Measurements from ENCODE around the gene POU2F1. TPM values are rescaled to one million over a fixed set of nuclear protein-coding genes. Genes with fewer than 3 reads are reported as not detected.

The POU2F1 gene
- total RNA-seq, 3 donors from 2014 or later = 9.0 to 9.9 (median 9.0) TPM

DNA sequence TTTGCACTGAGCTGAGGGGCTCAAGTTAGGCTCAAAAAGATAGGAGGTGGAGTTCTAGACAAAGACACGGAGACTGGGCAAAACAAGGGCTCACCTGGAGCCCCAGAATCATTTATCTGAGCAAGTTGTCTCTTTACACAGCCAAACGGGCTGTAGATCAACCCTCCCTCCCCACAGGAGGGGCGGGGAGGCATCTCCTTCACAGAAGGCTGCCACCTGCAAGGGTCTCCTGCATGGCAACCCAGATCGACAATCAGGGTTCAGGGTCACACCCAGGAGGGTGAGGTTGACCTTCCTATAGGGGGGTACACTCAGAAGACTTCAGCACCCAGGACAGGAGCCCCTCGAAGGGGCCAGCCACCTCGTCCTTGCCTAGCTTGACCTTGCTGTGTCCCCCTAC lies 213.6 kb downstream of the POU2F1 start:
- H3K36me3 Mint-ChIP-seq (ENCODE audit: insufficient read depth) = peaks cover 35% of the 10 kb centered on the region
- ATAC-seq = no peak
- H3K9me3 Mint-ChIP-seq = no peaks in the 10 kb centered on the region
- H3K27me3 Mint-ChIP-seq (ENCODE audit: low read depth) = no peaks in the 10 kb centered on the region
- peaks cover 69% of the 10 kb centered on the region for H3K4me1 Mint-ChIP-seq (ENCODE audit: low read depth)
- H3K4me3 Mint-ChIP-seq = no peak overlapping the region
- no peak for DNase-seq

DNA sequence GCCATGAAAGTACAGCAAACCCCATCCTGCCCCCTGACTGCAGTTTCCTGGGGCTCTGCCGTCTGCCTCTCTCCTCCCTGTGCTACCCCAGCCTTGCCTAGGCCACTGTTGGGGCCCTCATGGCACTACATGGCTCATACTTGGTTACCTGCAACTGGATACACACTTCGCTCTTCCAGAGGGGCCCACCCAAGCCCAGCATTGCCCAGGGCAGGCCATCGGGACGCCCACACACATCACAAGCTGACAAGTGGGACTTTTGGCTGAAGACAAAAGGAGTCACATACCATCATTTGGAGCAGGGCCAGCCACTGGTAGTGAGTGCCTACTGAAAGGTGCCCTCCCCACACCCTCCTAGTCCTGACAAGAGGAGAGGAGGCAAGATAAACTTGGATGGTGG lies 214.8 kb downstream of the POU2F1 start:
- peaks cover 67% of the 10 kb centered on the region for H3K4me1 Mint-ChIP-seq (ENCODE audit: low read depth)
- H3K36me3 Mint-ChIP-seq (ENCODE audit: insufficient read depth) = peaks cover 38% of the 10 kb centered on the region
- DNase-seq = no peak
- no peak for ATAC-seq
- H3K9me3 Mint-ChIP-seq = no peaks in the 10 kb centered on the region
- no peaks in the 10 kb centered on the region for H3K27me3 Mint-ChIP-seq (ENCODE audit: low read depth)
- no peak overlapping the region for H3K4me3 Mint-ChIP-seq

- Mint-ChIP-seq H3K36me3 (ENCODE audit: insufficient read depth) (peaks cover 29% of the 10 kb centered on the region), H3K27me3 (ENCODE audit: low read depth) (no peaks in the 10 kb centered on the region), H3K9me3 (no peaks in the 10 kb centered on the region), H3K4me1 (ENCODE audit: low read depth) (peaks cover 75% of the 10 kb centered on the region), H3K4me3 (peak overlapping the region; percentile 29)
- DNase-seq = no peak
- ATAC-seq = no peak
Measured at GRCh38 chr1:167438171-167439138, 217.8 kb downstream of the POU2F1 start.

DNA sequence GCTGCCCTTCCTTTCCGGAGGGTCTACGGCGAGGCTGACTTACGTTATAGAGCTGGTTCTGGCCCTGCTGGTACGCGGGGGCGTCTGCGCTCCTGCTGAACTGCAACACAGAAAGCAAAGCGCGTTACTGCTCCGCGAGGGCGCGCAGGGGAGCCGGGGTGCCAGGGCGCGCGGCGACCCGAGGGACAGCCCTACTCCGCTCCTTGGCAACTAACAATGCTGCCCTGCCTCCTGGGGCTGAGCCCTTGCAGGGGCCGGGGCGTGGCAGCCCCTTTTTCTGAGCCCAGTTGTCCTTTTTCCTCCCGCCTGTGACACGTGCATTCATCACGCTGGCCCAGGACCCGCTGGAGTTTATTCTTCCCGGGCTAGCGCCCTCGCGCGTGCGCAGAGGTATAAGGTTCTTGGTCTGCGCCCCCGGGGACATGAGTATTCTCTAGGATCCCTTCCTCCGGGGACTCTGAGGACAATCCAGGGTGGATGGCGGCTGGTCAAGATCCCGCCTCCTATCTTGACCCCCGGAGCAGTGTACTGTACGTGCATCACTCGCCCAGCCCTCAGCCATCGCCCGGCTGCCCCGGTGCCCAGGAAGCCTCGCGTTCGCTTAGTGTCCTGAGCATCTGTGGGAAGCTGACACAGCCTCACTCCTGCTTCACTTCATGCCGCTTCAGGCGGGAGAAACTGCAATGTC lies 218.8 kb downstream of the POU2F1 start:
- Mint-ChIP-seq H3K4me1 (ENCODE audit: low read depth) (peaks cover 79% of the 10 kb centered on the region), H3K4me3 (peak overlapping the region; percentile 24), H3K27me3 (ENCODE audit: low read depth) (no peaks in the 10 kb centered on the region), H3K9me3 (no peaks in the 10 kb centered on the region), H3K36me3 (ENCODE audit: insufficient read depth) (peaks cover 29% of the 10 kb centered on the region)
- ATAC-seq = peak; percentile 39 to 55
- DNase-seq = peak; percentile 38

GRCh38 chr1:167440345-167440744 lies 219.7 kb downstream of the POU2F1 start:
- H3K4me1 Mint-ChIP-seq (ENCODE audit: low read depth) = peaks cover 82% of the 10 kb centered on the region
- DNase-seq = no peak
- H3K4me3 Mint-ChIP-seq = no peak overlapping the region
- no peaks in the 10 kb centered on the region for H3K9me3 Mint-ChIP-seq
- H3K27me3 Mint-ChIP-seq (ENCODE audit: low read depth) = no peaks in the 10 kb centered on the region
- H3K36me3 Mint-ChIP-seq (ENCODE audit: insufficient read depth) = peaks cover 29% of the 10 kb centered on the region
- ATAC-seq = no peak

GRCh38 chr1:167440776-167441175 lies 220.1 kb downstream of the POU2F1 start:
- H3K4me3 Mint-ChIP-seq = no peak overlapping the region
- DNase-seq (no peak), ATAC-seq (no peak)
- no peaks in the 10 kb centered on the region for H3K27me3 Mint-ChIP-seq (ENCODE audit: low read depth)
- peaks cover 27% of the 10 kb centered on the region for H3K36me3 Mint-ChIP-seq (ENCODE audit: insufficient read depth)
- no peaks in the 10 kb centered on the region for H3K9me3 Mint-ChIP-seq
- peaks cover 82% of the 10 kb centered on the region for H3K4me1 Mint-ChIP-seq (ENCODE audit: low read depth)

DNA sequence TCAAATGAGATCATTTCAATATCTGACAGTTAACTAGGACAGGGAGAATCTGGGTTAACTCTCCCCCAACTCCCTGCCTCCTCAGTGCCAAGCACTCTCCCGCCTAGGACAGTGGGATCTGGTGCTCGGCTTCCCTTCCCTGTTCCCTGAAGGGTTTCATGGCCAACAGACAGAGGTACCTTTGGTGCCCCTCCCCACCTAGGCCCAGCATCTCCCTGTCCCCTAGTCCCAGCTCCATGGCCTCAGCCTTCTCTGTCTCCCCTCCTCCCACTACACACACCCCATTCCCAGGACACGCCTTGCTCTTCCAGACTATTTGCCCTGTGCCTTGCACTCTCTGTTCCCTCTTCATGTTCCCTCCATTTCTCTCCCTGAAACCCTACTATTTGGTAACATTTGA lies 220.5 kb downstream of the POU2F1 start:
- Mint-ChIP-seq H3K27me3 (ENCODE audit: low read depth) (no peaks in the 10 kb centered on the region), H3K9me3 (no peaks in the 10 kb centered on the region), H3K4me1 (ENCODE audit: low read depth) (peaks cover 82% of the 10 kb centered on the region), H3K36me3 (ENCODE audit: insufficient read depth) (peaks cover 22% of the 10 kb centered on the region), H3K4me3 (no peak overlapping the region)
- DNase-seq (no peak), ATAC-seq (no peak)

- H3K4me1 Mint-ChIP-seq (ENCODE audit: low read depth) = peaks cover 84% of the 10 kb centered on the region
- peaks cover 14% of the 10 kb centered on the region for H3K36me3 Mint-ChIP-seq (ENCODE audit: insufficient read depth)
- DNase-seq (peak; percentile 86), ATAC-seq (peak; percentile 75 to 77)
- H3K9me3 Mint-ChIP-seq = no peaks in the 10 kb centered on the region
- no peaks in the 10 kb centered on the region for H3K27me3 Mint-ChIP-seq (ENCODE audit: low read depth)
- no peak overlapping the region for H3K4me3 Mint-ChIP-seq
Measured at GRCh38 chr1:167442142-167442848, 221.6 kb downstream of the POU2F1 start.

DNA sequence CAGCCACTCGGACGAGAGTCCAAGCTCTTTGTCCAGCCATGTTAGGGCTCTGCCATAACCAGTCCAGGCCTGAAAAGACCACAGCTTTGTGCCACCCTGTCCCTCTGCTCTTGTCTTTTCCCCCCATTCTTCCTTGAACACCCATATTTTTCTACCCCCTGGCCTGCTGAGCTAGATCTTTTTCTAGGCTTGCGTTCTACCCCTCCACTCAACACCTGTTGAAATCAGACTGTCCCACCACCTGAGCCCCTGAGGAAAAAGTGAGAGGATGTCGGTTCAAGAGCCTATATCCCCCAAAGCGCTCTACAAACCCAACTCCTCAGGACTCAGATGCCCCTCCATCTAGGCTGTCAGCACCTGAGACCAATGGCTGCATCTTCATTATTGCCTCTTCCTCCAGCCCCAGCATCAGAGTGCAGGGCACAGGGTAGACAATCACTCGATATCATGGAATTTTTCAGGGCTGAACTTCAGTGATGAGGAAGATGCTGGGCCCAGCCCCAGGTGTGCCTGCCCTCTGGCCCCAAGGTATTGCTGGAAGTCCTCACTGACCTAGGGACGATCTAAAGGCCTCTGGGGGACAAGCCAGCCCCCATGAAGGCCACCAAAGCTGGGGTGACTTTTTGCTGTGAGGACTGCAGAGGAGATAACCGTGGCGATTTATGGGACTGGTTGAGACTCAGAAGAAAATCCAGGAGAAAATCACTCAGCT lies 222.3 kb downstream of the POU2F1 start:
- Mint-ChIP-seq H3K27me3 (ENCODE audit: low read depth) (no peaks in the 10 kb centered on the region), H3K4me1 (ENCODE audit: low read depth) (peaks cover 85% of the 10 kb centered on the region), H3K36me3 (ENCODE audit: insufficient read depth) (peaks cover 12% of the 10 kb centered on the region), H3K4me3 (no peak overlapping the region), H3K9me3 (no peaks in the 10 kb centered on the region)
- ATAC-seq (no peak), DNase-seq (no peak)

DNA sequence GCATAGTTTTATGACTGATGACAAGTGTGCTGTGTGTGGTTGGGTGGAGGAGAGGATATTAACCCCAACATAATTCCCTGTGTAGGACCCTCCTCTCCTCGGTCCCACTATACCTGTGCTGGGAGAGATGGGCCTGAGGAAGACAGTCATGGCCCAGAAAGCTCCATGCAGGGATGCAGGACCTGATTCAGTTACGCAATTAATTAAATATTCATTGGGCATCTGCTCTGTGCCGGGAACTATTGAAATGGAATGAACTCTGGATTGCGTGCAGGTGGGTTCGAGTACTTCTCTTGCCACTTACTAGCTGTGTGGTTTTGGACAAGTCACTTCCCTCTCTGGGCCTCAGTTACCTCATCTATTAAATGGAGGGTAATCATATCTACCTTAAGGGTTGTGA lies 223.1 kb downstream of the POU2F1 start:
- Mint-ChIP-seq H3K27me3 (ENCODE audit: low read depth) (no peaks in the 10 kb centered on the region), H3K9me3 (no peaks in the 10 kb centered on the region), H3K36me3 (ENCODE audit: insufficient read depth) (peaks cover 12% of the 10 kb centered on the region), H3K4me3 (no peak overlapping the region), H3K4me1 (ENCODE audit: low read depth) (peaks cover 85% of the 10 kb centered on the region)
- ATAC-seq = no peak
- DNase-seq = no peak

- ATAC-seq (no peak), DNase-seq (no peak)
- H3K27me3 Mint-ChIP-seq (ENCODE audit: low read depth) = no peaks in the 10 kb centered on the region
- H3K4me1 Mint-ChIP-seq (ENCODE audit: low read depth) = peaks cover 88% of the 10 kb centered on the region
- H3K4me3 Mint-ChIP-seq = peak overlapping the region; percentile 55
- peaks cover 4% of the 10 kb centered on the region for H3K36me3 Mint-ChIP-seq (ENCODE audit: insufficient read depth)
- no peaks in the 10 kb centered on the region for H3K9me3 Mint-ChIP-seq
Measured at GRCh38 chr1:167446966-167447365, 226.3 kb downstream of the POU2F1 start.

- Mint-ChIP-seq H3K4me1 (ENCODE audit: low read depth) (peaks cover 88% of the 10 kb centered on the region), H3K36me3 (ENCODE audit: insufficient read depth) (peaks cover 6% of the 10 kb centered on the region), H3K9me3 (no peaks in the 10 kb centered on the region), H3K4me3 (peak overlapping the region; percentile 55), H3K27me3 (ENCODE audit: low read depth) (no peaks in the 10 kb centered on the region)
- ATAC-seq = peak; percentile 83 to 84
- peak; percentile 57 for DNase-seq
Measured at GRCh38 chr1:167447521-167448136, 226.9 kb downstream of the POU2F1 start.

DNA sequence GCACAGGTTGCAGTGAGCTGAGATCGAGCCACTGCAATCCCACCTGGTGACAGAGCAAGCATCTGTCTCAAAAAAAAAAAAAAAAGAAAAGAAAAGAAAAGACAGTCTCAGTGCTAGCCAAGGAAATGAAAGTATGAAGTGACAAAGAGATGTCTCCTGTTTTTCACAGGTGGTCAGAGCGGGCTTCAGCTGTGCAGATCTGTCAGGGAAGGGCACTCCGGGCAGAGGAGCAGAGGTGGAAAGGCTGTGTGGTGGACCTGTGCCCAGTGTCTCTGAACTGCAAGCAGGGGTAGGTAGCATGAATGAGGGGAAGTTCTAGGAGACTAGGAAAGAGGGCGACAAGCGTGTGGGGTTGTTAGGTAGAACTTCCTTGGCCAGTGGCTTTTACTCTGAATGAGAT lies 230.2 kb downstream of the POU2F1 start:
- Mint-ChIP-seq H3K36me3 (ENCODE audit: insufficient read depth) (peaks cover 3% of the 10 kb centered on the region), H3K9me3 (no peaks in the 10 kb centered on the region), H3K4me3 (peak overlapping the region; percentile 59), H3K4me1 (ENCODE audit: low read depth) (peaks cover 71% of the 10 kb centered on the region), H3K27me3 (ENCODE audit: low read depth) (no peaks in the 10 kb centered on the region)
- ATAC-seq (no peak), DNase-seq (no peak)
